ENCODE results near the gene ADCY9. TPM values are rescaled to one million over a fixed set of nuclear protein-coding genes. Genes with fewer than 3 reads are reported as not detected.

ADCY9 gene
- total RNA-seq, 1 experiment from 2014 or later, result 4.7 TPM

DNA sequence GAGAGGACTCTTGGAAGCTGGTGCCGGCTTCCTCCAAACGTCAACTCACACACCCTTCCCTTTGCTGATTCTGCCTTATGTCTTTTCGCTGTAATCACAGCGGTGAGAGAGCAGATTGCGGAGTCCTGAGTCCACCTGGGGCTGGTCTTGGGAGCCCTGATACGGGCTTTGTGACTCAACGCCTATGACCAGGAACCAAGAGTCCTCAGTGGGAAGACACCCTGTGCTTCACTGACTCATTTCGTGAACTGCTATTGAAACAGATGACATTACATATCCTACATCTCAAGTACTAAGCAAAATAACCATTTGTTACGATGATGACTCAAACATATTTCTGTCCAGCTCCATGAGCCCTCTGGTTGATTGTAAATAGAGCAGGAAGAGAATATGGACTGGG lies 145.0 kb downstream of the ADCY9 start:
- no CpG with 5 or more reads among the region's 9 CpGs for WGBS (ENCODE audit: extremely low coverage, insufficient read length, low lambda C conversion rate)
- no peaks in the 10 kb centered on the region for H3K79me1 ChIP-seq (ENCODE audit: insufficient read depth, low read depth, low read length, poor library complexity, severe bottlenecking)
- no peaks in the 10 kb centered on the region for H3K79me2 ChIP-seq (ENCODE audit: insufficient read depth, low read length)
- H2BK5ac ChIP-seq (ENCODE audit: insufficient read length, low read length), result no peak overlapping the region
- no peak overlapping the region for H2AFZ ChIP-seq (ENCODE audit: low read length)
- H4K5ac ChIP-seq (ENCODE audit: insufficient read length, low read depth, low read length), result no peak overlapping the region
- no peak overlapping the region for H3K27ac ChIP-seq (ENCODE audit: insufficient read length, low read depth, low read length)
- H3T11ph ChIP-seq (ENCODE audit: low read length), result no peak overlapping the region
- H3K9ac ChIP-seq (ENCODE audit: extremely low read depth, insufficient read length, low read length), result no peak overlapping the region
- H3K27me3 ChIP-seq (ENCODE audit: insufficient read depth, low read length), result no peaks in the 10 kb centered on the region
- no peak overlapping the region for H3K23ac ChIP-seq (ENCODE audit: insufficient read length, low read depth, low read length)
- H3K23me2 ChIP-seq (ENCODE audit: insufficient read length, low read depth, low read length, poor library complexity, severe bottlenecking), result no peaks in the 10 kb centered on the region
- Mint-ChIP-seq H3K27ac (no peak overlapping the region), H3K9me3 (no peaks in the 10 kb centered on the region), H3K4me1 (peaks cover 0 to 7% of the 10 kb centered on the region in 2 experiments; a peak in 3 of 4 replicates), H3K27me3 (ENCODE audit: low read depth) (no peaks in the 10 kb centered on the region; the same call in 1 of the 2 replicates), H3K36me3 (ENCODE audit: insufficient read depth in 1 of 3, low read depth in 3 of 3) (peaks cover 0 to 6% (median 5%) of the 10 kb centered on the region in 3 experiments; a peak in 3 of 7 replicates), H3K4me3 (no peak overlapping the region)
- H4K20me1 ChIP-seq (ENCODE audit: control insufficient read depth, insufficient read depth, insufficient read length), result no peaks in the 10 kb centered on the region
- no peak overlapping the region for H3K56ac ChIP-seq (ENCODE audit: insufficient read length, low read depth, low read length)
- no peaks in the 10 kb centered on the region for H3K4me1 ChIP-seq (ENCODE audit: insufficient read depth, low read length)
- H3K18ac ChIP-seq (ENCODE audit: insufficient read length, low read depth, low read length), result no peak overlapping the region
- no peak overlapping the region for H2BK20ac ChIP-seq (ENCODE audit: low read depth, low read length, poor library complexity, severe bottlenecking)
- H4K91ac ChIP-seq (ENCODE audit: insufficient read length, low read depth, low read length), result no peak overlapping the region
- H3K4ac ChIP-seq (ENCODE audit: low read depth, low read length), result no peak overlapping the region
- DNase-seq, result no peak
- H4K8ac ChIP-seq (replicated peaks; ENCODE audit: insufficient read length, low read depth, low read length), result no peak overlapping the region
- TF ChIP-seq, protein P1, sequence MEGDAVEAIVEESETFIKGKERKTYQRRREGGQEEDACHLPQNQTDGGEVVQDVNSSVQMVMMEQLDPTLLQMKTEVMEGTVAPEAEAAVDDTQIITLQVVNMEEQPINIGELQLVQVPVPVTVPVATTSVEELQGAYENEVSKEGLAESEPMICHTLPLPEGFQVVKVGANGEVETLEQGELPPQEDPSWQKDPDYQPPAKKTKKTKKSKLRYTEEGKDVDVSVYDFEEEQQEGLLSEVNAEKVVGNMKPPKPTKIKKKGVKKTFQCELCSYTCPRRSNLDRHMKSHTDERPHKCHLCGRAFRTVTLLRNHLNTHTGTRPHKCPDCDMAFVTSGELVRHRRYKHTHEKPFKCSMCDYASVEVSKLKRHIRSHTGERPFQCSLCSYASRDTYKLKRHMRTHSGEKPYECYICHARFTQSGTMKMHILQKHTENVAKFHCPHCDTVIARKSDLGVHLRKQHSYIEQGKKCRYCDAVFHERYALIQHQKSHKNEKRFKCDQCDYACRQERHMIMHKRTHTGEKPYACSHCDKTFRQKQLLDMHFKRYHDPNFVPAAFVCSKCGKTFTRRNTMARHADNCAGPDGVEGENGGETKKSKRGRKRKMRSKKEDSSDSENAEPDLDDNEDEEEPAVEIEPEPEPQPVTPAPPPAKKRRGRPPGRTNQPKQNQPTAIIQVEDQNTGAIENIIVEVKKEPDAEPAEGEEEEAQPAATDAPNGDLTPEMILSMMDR (conservative IDR thresholded peaks at IDR 0.05), result no peak
- H3K4me2 ChIP-seq (ENCODE audit: insufficient read depth, insufficient read length, low read length), result no peak overlapping the region
- H3K14ac ChIP-seq (ENCODE audit: insufficient read depth, low read length), result no peak overlapping the region
- no peak overlapping the region for H2BK15ac ChIP-seq (ENCODE audit: low read depth, low read length)
- no peak overlapping the region for H2BK12ac ChIP-seq (ENCODE audit: insufficient read length, low read depth, low read length)
- H2AK5ac ChIP-seq (ENCODE audit: insufficient read length, low read length), result no peak overlapping the region
- H3K9me3 ChIP-seq (ENCODE audit: control insufficient read depth, low read depth, low read length), result no peaks in the 10 kb centered on the region
- no peak overlapping the region for H2BK120ac ChIP-seq (ENCODE audit: low read depth, low read length, poor library complexity, severe bottlenecking)

Data from H9 (cell line).